Hepatocyte (in vitro differentiated cells): ENCODE results near the gene MAD2L2. TPM values are rescaled to one million over a fixed set of nuclear protein-coding genes. Genes with fewer than 3 reads are reported as not detected.

Source experiments
- DNase-seq: peaks from one replicate; pipeline ENCODE4 v3.0.0-alpha.2; 2016; ENCODE audit warnings: low spot score
- H2AFZ ChIP-seq: fragments of 200-600 bp; sonication (generic); 2 replicates; pipeline ENCODE4 v1.6.0; 2016; ENCODE audit warnings: antibody characterized with exemption, mild to moderate bottlenecking
- H3K27ac ChIP-seq: fragments of 200-600 bp; sonication (generic); 2 replicates; pipeline ENCODE4 v1.5.1; 2016; ENCODE audit warnings: mild to moderate bottlenecking
- H3K27me3 ChIP-seq: fragments of 200-600 bp; sonication (generic); 2 replicates; pipeline ENCODE4 v1.6.1; 2016
- H3K36me3 ChIP-seq: fragments of 200-600 bp; sonication (generic); replicated peaks from 2 replicates; pipeline ENCODE4 v1.5.1; 2016; ENCODE audit warnings: low read depth; ENCODE audit not compliant: insufficient read depth
- H3K4me1 ChIP-seq: fragments of 200-600 bp; sonication (generic); 2 replicates; pipeline ENCODE4 v1.5.1; 2016; ENCODE audit warnings: mild to moderate bottlenecking, moderate library complexity; ENCODE audit not compliant: insufficient read depth
- H3K4me2 ChIP-seq: fragments of 200-600 bp; sonication (generic); 2 replicates; pipeline ENCODE4 v1.6.0; 2016
- H3K4me3 ChIP-seq: fragments of 200-600 bp; sonication (generic); 2 replicates; pipeline ENCODE4 v1.5.1; 2016; ENCODE audit warnings: mild to moderate bottlenecking
- H3K79me2 ChIP-seq: fragments of 200-600 bp; sonication (generic); 2 replicates; pipeline ENCODE4 v1.6.0; 2017; ENCODE audit warnings: mild to moderate bottlenecking
- H3K9me2 ChIP-seq: fragments of 200-600 bp; sonication (generic); replicated peaks from 2 replicates; pipeline ENCODE4 v1.6.0; 2017; ENCODE audit warnings: mild to moderate bottlenecking; ENCODE audit not compliant: insufficient read depth
- H3K9me3 ChIP-seq: fragments of 200-600 bp; sonication (generic); 2 replicates; pipeline ENCODE4 v1.5.1; 2016; ENCODE audit warnings: low read depth, mild to moderate bottlenecking
- H4K20me1 ChIP-seq: fragments of 200-600 bp; sonication (generic); 2 replicates; pipeline ENCODE4 v1.6.0; 2016; ENCODE audit warnings: mild to moderate bottlenecking; ENCODE audit not compliant: insufficient read depth, poor library complexity, severe bottlenecking
- EZH2 ChIP-seq: fragments of 200-600 bp; sonication (generic); IDR thresholded peaks from 2 replicates; pipeline ENCODE4 v1.6.1; 2016; ENCODE audit warnings: antibody characterized with exemption, mild to moderate bottlenecking, borderline replicate concordance
- EZH2phosphoT487 ChIP-seq: fragments of 200-600 bp; sonication (generic); IDR thresholded peaks from one replicate; pipeline ENCODE4 v1.6.1; 2018; ENCODE audit warnings: antibody characterized with exemption, mild to moderate bottlenecking, low read depth, moderate library complexity; ENCODE audit not compliant: unreplicated experiment, severe bottlenecking
- WGBS: methylation state at CpG from one replicate; pipeline ENCODE4 v1.1.6; 2016; ENCODE audit warnings: low lambda C conversion rate; ENCODE audit errors: missing lambda C conversion rate; 5-methylcytosine and 5-hydroxymethylcytosine counted together
- polyA plus RNA-seq: library from polyadenylated mRNA; unstranded; fragments of >200 nt; fragmentation: Nextera tagmentation; extraction: Ambion mirVana; gene quantifications from 2 replicates; pipeline ENCODE4 v1.2.1, GENCODE V29; 2016
- total RNA-seq: library from RNA; depleted of rRNA; stranded (reverse); fragments of >200 nt; gene quantifications from 2 replicates; pipeline ENCODE4 v1.2.3, GENCODE V29; 2014
- TF ChIP-seq, protein P1 (sequence below): fragments of 200-600 bp; sonication (generic); IDR thresholded peaks from 2 replicates; pipeline ENCODE4 v1.5.1; 2016; ENCODE audit warnings: antibody characterized with exemption, mild to moderate bottlenecking; ENCODE audit not compliant: poor library complexity

Gene MAD2L2
- total and polyA plus RNA-seq, 2 experiments from 2014 or later: 40.6 to 63.2 TPM

DNA sequence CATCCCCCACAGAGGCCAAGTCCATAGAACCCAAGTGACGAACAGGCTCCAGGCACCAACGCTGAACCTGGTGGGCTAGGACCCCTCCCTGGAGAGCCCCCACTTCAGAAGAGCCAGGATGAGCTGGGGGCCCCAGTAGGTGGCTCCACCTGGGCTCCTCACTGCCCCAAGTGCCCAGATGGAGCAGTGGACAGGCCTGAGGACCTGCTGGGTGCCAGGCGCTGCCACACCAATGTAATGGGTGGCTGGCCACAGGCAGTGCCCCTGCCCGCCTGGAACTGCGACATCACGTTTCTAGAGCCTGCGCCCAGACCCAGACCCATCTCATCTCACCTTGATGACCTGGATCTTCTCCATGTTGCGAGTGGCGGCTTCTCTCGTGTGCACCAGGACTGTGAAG lies 5.6 kb downstream of the MAD2L2 start:
- no peak overlapping the region for H2AFZ ChIP-seq
- H3K27ac ChIP-seq: no peak overlapping the region
- no peaks in the 10 kb centered on the region for H3K36me3 ChIP-seq
- no peak overlapping the region for H3K4me3 ChIP-seq
- no peaks in the 10 kb centered on the region for H3K9me3 ChIP-seq
- no peaks in the 10 kb centered on the region for H3K9me2 ChIP-seq
- TF ChIP-seq EZH2phosphoT487 (no peak), EZH2 (no peak)
- TF ChIP-seq, protein P1, sequence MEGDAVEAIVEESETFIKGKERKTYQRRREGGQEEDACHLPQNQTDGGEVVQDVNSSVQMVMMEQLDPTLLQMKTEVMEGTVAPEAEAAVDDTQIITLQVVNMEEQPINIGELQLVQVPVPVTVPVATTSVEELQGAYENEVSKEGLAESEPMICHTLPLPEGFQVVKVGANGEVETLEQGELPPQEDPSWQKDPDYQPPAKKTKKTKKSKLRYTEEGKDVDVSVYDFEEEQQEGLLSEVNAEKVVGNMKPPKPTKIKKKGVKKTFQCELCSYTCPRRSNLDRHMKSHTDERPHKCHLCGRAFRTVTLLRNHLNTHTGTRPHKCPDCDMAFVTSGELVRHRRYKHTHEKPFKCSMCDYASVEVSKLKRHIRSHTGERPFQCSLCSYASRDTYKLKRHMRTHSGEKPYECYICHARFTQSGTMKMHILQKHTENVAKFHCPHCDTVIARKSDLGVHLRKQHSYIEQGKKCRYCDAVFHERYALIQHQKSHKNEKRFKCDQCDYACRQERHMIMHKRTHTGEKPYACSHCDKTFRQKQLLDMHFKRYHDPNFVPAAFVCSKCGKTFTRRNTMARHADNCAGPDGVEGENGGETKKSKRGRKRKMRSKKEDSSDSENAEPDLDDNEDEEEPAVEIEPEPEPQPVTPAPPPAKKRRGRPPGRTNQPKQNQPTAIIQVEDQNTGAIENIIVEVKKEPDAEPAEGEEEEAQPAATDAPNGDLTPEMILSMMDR: no peak
- no peaks in the 10 kb centered on the region for H4K20me1 ChIP-seq
- H3K4me2 ChIP-seq: no peak overlapping the region
- H3K79me2 ChIP-seq: peaks cover 3% of the 10 kb centered on the region
- peaks cover 6% of the 10 kb centered on the region for H3K4me1 ChIP-seq
- no peak for DNase-seq
- no peaks in the 10 kb centered on the region for H3K27me3 ChIP-seq
- 98% methylated on average over 10 of the region's 10 CpGs for WGBS

DNA sequence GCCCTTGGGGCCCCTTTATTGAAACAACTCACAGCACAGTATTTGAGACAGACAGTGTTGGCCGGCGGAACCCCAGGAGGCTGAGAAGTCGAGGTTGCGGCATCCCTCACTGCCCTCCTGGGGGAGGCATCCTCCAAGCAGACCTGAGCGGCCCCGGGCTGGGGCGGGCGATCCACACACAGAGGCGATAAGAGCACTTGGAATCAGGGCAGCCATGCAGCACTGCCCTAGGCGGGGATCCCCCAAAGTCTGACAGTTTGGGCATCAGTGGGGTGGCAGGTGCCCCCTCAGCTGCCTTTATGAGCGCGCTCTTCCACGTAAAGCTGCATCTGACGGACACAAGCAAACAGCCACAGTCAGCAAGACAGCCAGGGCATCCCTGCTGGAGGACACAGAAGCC lies 6.5 kb downstream of the MAD2L2 start:
- Histone ChIP-seq H3K9me3 (no peaks in the 10 kb centered on the region), H3K4me1 (peaks cover 6% of the 10 kb centered on the region), H3K36me3 (no peaks in the 10 kb centered on the region), H3K79me2 (no peaks in the 10 kb centered on the region), H3K27me3 (no peaks in the 10 kb centered on the region), H4K20me1 (no peaks in the 10 kb centered on the region), H3K4me3 (no peak overlapping the region), H3K9me2 (no peaks in the 10 kb centered on the region), H2AFZ (no peak overlapping the region), H3K4me2 (no peak overlapping the region), H3K27ac (no peak overlapping the region)
- DNase-seq: no peak
- WGBS: 96% methylated on average over 14 of the region's 14 CpGs
- TF ChIP-seq, protein P1: no peak
- TF ChIP-seq EZH2phosphoT487 (no peak), EZH2 (no peak)

DNA sequence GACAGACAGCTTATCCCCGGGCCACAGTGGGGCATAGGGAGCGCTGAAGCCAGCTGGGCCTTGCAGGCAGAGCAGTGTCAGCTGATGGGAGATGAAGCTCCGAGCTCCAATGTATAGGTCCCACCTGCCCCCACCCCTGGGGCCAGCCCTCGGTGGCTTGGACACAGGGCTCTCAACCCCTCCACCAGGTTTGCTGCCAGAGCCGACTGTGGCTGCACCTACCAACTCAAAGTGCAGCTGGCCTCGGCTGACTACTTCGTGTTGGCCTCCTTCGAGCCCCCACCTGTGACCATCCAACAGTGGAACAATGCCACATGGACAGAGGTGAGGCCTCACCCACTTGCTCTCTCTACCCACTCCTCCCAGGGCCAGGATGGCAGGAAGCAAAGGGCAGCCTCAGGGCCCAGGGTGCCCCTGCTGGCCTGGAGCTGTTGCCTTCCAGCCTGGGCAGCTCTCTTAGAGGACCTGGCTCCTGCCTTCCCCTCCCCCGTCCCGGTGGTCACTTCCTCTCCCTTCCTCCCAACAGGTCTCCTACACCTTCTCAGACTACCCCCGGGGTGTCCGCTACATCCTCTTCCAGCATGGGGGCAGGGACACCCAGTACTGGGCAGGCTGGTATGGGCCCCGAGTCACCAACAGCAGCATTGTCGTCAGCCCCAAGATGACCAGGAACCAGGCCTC lies 7.7 kb downstream of the MAD2L2 start:
- Histone ChIP-seq H3K4me3 (no peak overlapping the region), H3K4me1 (peaks cover 6% of the 10 kb centered on the region), H3K4me2 (no peak overlapping the region), H3K9me2 (no peaks in the 10 kb centered on the region), H2AFZ (no peak overlapping the region), H3K9me3 (no peaks in the 10 kb centered on the region), H3K79me2 (no peaks in the 10 kb centered on the region), H4K20me1 (no peaks in the 10 kb centered on the region), H3K27ac (no peak overlapping the region), H3K27me3 (no peaks in the 10 kb centered on the region), H3K36me3 (no peaks in the 10 kb centered on the region)
- 93% methylated on average over 13 of the region's 14 CpGs for WGBS
- DNase-seq: no peak
- TF ChIP-seq, protein P1: no peak
- no peak for TF ChIP-seq EZH2
- no peak for TF ChIP-seq EZH2phosphoT487
